GM21619 (cell line): ENCODE measurements around the gene NUDT10.
"Not testable (repeated sequence)": the region's sequence is repeated elsewhere in the genome, so short reads cannot be mapped to it uniquely, and the experiment has no call there.

Experiments
- ATAC-seq: cut with Tn5 transposase; IDR thresholded peaks from one replicate; pipeline ENCODE4 v1.9.1; 2021; ENCODE audit not compliant: unreplicated experiment

The NUDT10 gene

DNA sequence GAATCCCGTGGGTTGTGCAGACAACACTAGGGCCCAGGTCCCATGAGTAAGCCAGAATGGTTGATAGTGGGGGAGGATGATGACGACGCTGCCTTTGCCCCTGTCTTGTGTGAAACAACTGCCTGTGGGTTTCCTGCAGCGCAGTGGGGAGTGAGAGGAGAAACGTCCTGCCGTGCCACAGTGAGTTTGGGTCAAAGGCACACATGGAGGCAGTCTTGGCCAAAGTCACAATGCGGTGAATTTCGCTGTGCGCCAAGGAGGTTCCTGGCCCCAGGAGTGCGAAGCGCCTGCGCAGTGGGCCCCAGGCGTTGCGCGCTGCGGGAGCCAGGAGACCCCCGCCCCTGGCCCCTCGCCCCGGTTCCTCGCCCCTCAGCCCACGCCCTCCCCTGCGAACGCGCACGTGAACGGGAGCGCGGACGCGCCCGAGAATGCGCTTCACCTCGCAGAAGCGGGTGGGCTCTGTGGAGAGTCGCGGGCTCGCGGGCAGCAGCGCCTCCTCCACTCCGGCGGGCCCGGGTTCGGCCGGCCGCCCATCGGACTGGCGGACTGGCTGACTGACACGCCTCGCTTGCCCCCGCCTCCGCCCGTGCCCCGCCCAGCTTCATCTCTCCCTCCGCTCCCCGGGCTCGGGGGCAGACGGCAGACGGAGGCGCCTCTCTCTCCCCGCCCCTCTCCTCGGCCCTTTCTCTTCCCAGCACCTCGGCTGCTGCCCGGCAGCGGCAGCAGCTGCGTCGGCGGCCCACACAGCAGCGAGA is at the start of gene NUDT10:
TSS of gene NUDT10 (plus strand) at position 635 of the 755 bp plus-strand sequence. CDS start 144 bp downstream, outside the sequence.
- ATAC-seq, result no peak

- no peak for ATAC-seq
These were observed 40.2 kb upstream of the NUDT10 start for GRCh38 chrX:51292421-51292820.

- no peak for ATAC-seq
These were observed 36.5 kb upstream of the NUDT10 start for GRCh38 chrX:51296138-51296537.

DNA sequence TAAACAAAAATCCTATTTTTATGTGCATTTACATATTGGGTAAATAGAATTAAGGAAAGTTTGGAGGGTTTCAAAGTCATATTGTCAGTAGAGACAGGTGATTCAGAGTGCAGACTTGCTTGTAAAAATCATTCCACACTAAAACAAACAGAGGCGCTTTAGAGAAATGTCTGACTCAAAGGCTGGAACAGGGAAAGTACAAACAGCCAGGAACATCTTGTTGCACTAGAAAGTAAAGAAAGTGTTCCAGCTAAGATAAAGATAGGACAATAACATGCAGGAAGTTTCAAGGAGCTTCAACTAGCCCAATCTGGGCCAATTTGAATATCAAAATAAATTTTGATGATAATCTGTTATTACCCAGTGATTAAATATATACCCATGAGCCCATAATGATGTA is 16.4 kb upstream of the NUDT10 start:
- no peak for ATAC-seq

GRCh38 chrX:51332943-51333785 is 542 bp downstream of the NUDT10 start:
- not testable (repeated sequence) for ATAC-seq

DNA sequence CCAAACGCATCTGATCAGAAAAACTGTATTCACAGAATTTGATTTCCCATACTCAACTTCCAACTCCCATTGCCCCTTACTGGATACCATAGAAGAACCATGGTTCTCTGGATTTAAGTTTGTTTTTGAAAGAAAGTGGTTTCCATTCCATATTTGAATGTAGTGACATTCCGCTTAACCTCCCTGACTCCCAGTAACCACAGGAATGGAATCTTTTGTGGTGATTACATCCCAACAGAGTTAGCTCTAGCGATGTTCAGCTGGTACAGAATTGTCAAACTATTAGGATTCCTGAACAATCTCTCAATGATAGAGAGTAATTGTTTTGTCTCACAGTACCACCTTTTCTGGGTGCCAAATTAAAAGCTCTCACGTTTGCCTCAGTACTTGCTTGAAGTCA is 1.7 kb downstream of the NUDT10 start:
- ATAC-seq, result no peak

DNA sequence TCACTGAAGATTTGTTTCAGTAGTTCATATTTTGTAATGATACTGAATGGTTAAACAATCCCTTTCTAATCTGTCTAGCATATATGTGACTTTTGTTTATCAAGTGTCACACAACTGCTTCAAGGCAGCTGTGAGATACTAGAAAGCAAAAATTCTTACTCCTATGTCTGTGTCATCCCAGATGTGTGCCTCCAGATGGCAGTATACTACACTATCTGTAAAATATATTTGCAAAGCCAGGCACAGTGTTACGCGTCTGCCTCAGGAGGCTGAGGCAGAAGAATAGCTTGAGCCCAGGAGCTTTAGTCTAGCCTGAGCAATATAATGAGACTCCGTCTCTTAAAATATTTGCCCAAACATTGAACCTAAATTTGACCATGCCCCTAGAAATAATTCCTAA is 4.0 kb downstream of the NUDT10 start:
- no peak for ATAC-seq

DNA sequence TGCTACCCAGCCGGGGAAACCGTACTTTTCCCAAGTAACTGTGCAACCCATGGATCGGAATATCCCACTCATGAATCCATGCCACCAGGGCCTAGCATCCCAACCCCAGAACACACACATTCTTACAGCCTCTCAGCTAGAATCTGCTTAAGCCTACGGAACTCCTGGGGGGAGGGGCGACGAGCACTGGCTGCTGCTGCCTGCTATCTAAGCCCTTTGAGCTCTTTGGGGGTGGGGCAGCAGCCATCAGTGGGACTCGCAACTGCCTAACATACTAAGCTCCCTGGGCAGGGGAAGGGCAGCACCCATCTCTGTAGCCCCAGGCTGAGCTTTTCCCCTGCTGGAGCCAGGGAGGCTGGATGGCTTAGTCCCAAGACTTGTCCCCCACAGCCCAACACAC is 28.6 kb downstream of the NUDT10 start:
- no peak for ATAC-seq

DNA sequence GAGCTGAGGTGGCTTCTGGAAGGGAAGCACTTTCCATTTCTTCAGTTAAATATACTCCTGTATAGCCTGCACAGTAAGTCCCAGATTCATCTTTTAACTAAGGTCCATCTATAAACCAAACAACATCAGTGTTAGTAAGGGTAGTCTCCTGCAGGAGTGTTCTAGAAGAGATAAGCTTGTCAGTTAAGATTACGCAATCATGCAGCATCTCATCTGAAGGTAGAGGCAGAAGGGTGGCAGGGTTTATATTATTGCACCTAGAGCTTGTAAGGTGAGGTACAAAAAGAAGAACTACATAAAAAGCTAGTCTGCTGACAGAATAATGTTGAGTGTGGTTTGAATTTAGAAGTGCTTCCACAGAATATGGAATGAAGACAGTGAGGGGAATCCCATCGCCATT is 44.0 kb downstream of the NUDT10 start:
- no peak for ATAC-seq
